Transverse colon (tissue), 4 donors: ENCODE data around the gene EDN2. TPM values are rescaled to one million over a fixed set of nuclear protein-coding genes. Genes with fewer than 3 reads are reported as not detected.

Experiments
- DNase-seq: peaks from one replicate; pipeline ENCODE4 v3.0.0-alpha.2; 2019
- H3K27ac ChIP-seq, 4 donors: fragments of 200-600 bp; sonication (generic); 2 replicates each; pipeline ENCODE4 v1.5.1; 2016 to 2018; ENCODE audit warnings: inconsistent platforms in 4 of 4
- H3K27me3 ChIP-seq: fragments of 200-600 bp; sonication (generic); 2 replicates; pipeline ENCODE4 v1.5.1; 2017; ENCODE audit warnings: inconsistent platforms
- H3K36me3 ChIP-seq, 4 donors: fragments of 200-600 bp; sonication (generic); 2 replicates each; pipeline ENCODE4 v1.5.1; 2017 to 2019; ENCODE audit warnings: inconsistent platforms in 4 of 4
- H3K4me1 ChIP-seq, 4 donors: fragments of 200-600 bp; sonication (generic); 2 replicates each; pipeline ENCODE4 v1.5.1; 2017 to 2020; ENCODE audit warnings: inconsistent platforms in 4 of 4
- H3K4me3 ChIP-seq, 4 donors: fragments of 200-600 bp; sonication (generic); 1 replicate in 1 of 4; 2 replicates in 3 of 4; pipeline versions ENCODE4 v1.5.1 to v1.6.1; 2017 to 2019; ENCODE audit warnings: inconsistent platforms in 4 of 4
- H3K9me3 ChIP-seq, 2 donors: fragments of 200-600 bp; sonication (generic); 2 replicates each; pipeline ENCODE4 v1.5.1; 2017 to 2019; ENCODE audit warnings: inconsistent platforms in 2 of 2
- CTCF ChIP-seq, 5 experiments: fragments of 200-600 bp in 3 of 5; fragments of 450-650 bp in 2 of 5; sonication (generic) in 3 of 5; IDR thresholded peaks; 1 replicate in 2 of 5; 2 replicates in 3 of 5; pipeline ENCODE4 v1.5.1; 2016 to 2017; ENCODE audit warnings: antibody characterized with exemption in 5 of 5, inconsistent platforms in 3 of 5, mild to moderate bottlenecking in 2 of 5, moderate library complexity in 1 of 5
- EP300 ChIP-seq: sonication (generic); formaldehyde crosslinking; IDR thresholded peaks from one replicate; pipeline ENCODE4 v1.6.1; 2017; ENCODE audit warnings: antibody characterized with exemption, low read depth
- POLR2A ChIP-seq: fragments of 450-650 bp; IDR thresholded peaks from one replicate; pipeline ENCODE4 v1.6.1; 2016; ENCODE audit warnings: antibody characterized with exemption, mild to moderate bottlenecking, moderate library complexity
- POLR2AphosphoS5 ChIP-seq, 3 donors: sonication (generic); formaldehyde crosslinking; IDR thresholded peaks; one replicate each; pipeline ENCODE4 v1.6.1; 2016; ENCODE audit warnings: antibody characterized with exemption in 3 of 3
- WGBS, 2 donors: methylation state at CpG; one replicate each; pipeline ENCODE4 v1.1.5; 2018; ENCODE audit warnings: low coverage in 1 of 2; 5-methylcytosine and 5-hydroxymethylcytosine counted together
- in situ Hi-C, 4 donors: fragments of 200-750 bp; cut with MboI; loops; one replicate each; pipeline versions ENCODE4 v1.15.0 to v1.15.1; 2017; ENCODE audit warnings: low sequenced_read_pairs in 3 of 4, low pct_ligation_motif_present in 1 of 4, low pct_unique_long_range_greater_than_20kb in 1 of 4
- intact Hi-C: fragments of 100-400 bp; cut with DNase I; formaldehyde crosslinking; loops from one replicate; pipeline ENCODE4 v1.15.1; 2023; ENCODE audit warnings: low total_unique reads
- total RNA-seq, 4 donors: library from RNA; depleted of rRNA; stranded (reverse); fragments of >200 nt; gene quantifications; one replicate each; pipeline ENCODE4 v1.1.0, GENCODE V29; 2016

The EDN2 gene
- total RNA-seq, 4 donors from 2014 or later, result 3.8 to 15.7 (median 10.3) TPM

DNA sequence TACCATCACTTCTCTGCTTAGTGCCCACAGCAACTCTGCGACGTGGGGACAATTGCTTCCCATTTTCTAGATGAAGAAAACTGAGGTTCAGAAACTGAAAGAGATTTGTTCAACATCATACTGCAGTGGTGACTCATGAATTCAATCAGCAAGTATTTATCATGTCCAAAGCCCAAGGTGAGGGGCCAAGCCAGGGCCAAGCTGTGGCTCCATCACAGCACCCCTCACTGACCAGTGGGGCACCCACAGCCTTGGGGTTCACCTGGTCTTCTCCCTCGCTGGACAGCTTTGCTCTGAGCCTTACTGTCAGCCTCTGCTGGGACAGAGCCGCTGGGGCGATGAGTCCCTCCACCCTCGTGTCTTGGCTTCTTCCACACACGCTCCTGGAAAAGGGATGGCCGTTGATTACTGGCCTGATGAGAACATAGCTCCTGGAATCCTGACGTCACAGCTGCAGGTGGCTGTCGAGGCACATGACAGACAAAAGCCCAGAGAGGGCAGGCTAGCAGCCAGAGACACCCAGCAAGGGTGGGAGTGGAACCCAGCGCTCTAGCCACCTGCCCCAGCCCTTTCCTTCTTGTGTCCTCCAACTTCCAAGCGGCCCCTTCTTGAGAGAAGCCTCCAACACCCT is 6.2 kb downstream of the EDN2 start:
- Histone ChIP-seq H3K4me3 (no peak overlapping the region), H3K36me3 (no peaks in the 10 kb centered on the region), H3K27ac (no peak overlapping the region), H3K9me3 (no peaks in the 10 kb centered on the region), H3K4me1 (peaks cover 43 to 63% (median 49%) of the 10 kb centered on the region in 4 donors), H3K27me3 (no peaks in the 10 kb centered on the region)
- in situ Hi-C loops, result no loop called here
- no peak for DNase-seq
- intact Hi-C loops, result no loop called here
- no peak for TF ChIP-seq EP300
- no peak for TF ChIP-seq POLR2A
- no peak for TF ChIP-seq POLR2AphosphoS5 (IDR thresholded peaks at IDR 0.05)
- no peak for TF ChIP-seq CTCF (IDR thresholded peaks at IDR 0.05)
- 80 to 86% methylated on average over 1 to 12 of the region's 12 CpGs for WGBS, 2 donors

DNA sequence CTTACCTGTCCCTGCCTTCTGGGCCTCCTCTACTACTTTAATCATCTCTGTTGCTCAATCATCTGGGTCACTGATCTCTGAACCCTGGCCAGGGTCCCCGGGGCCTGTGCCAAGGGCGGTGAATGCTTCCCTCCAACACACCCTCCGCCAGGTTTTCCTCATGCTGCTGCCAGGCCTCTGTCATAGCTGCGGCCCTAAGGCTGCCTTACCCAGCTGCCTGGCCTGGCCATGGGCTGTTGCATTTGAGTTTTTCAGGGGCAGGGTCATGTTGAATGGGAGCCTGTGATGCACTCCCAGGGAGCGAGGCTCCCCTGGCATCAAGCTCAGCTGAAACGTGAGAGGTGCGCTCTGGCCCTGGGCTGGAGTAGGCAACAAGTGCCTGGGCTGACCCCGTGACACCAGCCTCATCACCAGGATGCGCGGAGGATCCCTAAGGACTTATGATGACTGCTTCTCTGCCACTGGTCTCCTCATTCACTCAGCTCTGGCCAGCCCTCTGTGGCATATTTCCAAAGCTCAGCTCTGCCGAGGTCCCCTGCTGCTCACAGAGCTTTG is 7.6 kb downstream of the EDN2 start:
- intact Hi-C loops, result no loop called here
- H3K4me1 ChIP-seq, result peaks cover 29 to 50% (median 36%) of the 10 kb centered on the region in 4 donors
- WGBS, 2 donors, result 64% methylated on average over 6 of the region's 11 CpGs; no CpG with 5 or more reads in 1 of the 2 donors

GRCh38 chr1:41475859-41476567 is 8.5 kb downstream of the EDN2 start:
- Histone ChIP-seq H3K36me3 (no peaks in the 10 kb centered on the region), H3K9me3 (no peaks in the 10 kb centered on the region), H3K4me1 (peaks cover 28 to 49% (median 35%) of the 10 kb centered on the region in 4 donors), H3K27me3 (no peaks in the 10 kb centered on the region), H3K4me3 (no peak overlapping the region), H3K27ac (peak overlapping the region in 3 of 4 donors; percentile 25 to 83 (median 38))
- intact Hi-C loops, result no loop called here
- in situ Hi-C loops, result no loop called here
- 53 to 66% methylated on average over 3 to 8 of the region's 8 CpGs for WGBS, 2 donors
- DNase-seq, result no peak
- TF ChIP-seq POLR2A, result no peak
- no peak for TF ChIP-seq EP300
- TF ChIP-seq CTCF (IDR thresholded peaks at IDR 0.05), result no peak
- TF ChIP-seq POLR2AphosphoS5 (IDR thresholded peaks at IDR 0.05), result no peak

More for the DNA sequence above, 7.6 kb downstream of the EDN2 start:
- in situ Hi-C loops, result no loop called here
- H3K36me3 ChIP-seq, result no peaks in the 10 kb centered on the region
- no peaks in the 10 kb centered on the region for H3K27me3 ChIP-seq
- no peak overlapping the region for H3K4me3 ChIP-seq
- H3K27ac ChIP-seq, result peak overlapping the region in 3 of 4 donors; percentile 56 to 59 (median 57)
- H3K9me3 ChIP-seq, result no peaks in the 10 kb centered on the region
- no peak for TF ChIP-seq POLR2A
- TF ChIP-seq CTCF (IDR thresholded peaks at IDR 0.05), result no peak
- TF ChIP-seq POLR2AphosphoS5 (IDR thresholded peaks at IDR 0.05), result peak in 2 of 3 donors; percentile 32 to 60
- TF ChIP-seq EP300, result no peak
- DNase-seq, result peak; percentile 89

DNA sequence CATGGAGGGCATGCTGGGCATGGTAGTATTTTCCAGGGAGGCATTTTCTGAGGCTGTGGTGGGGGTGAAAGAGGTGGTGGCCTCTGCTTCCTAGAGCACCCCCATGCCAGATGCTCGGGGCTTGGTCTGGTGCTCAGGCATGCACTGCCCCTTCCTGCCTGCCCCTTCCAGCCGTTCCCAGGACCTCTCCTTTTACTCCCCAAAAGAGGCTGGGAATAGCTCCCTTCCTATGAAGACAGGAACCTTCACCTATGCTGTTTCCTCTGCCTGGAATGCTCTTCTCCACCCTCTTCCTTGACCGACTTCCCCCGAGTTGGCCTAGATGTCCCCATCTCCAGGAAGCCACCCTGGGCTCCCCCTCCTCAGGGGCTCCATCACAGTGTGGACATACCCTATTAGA is 9.1 kb downstream of the EDN2 start:
- no peaks in the 10 kb centered on the region for H3K36me3 ChIP-seq
- no peaks in the 10 kb centered on the region for H3K9me3 ChIP-seq
- no peaks in the 10 kb centered on the region for H3K27me3 ChIP-seq
- no peak for TF ChIP-seq POLR2A
- H3K4me1 ChIP-seq, result peaks cover 28 to 49% (median 35%) of the 10 kb centered on the region in 4 donors
- no peak for DNase-seq
- WGBS, 2 donors, result 63% methylated on average over 4 of the region's 4 CpGs; no CpG with 5 or more reads in 1 of the 2 donors
- in situ Hi-C loops, result no loop called here
- peak overlapping the region; percentile 38 to 83 (median 64) for H3K27ac ChIP-seq
- H3K4me3 ChIP-seq, result no peak overlapping the region
- intact Hi-C loops, result no loop called here
